ENCODE results near the gene MRPS2.

GRCh38 chr9:135463140-135463539 lies 37.3 kb upstream of the MRPS2 start:
- no peak for TF ChIP-seq POLR2AphosphoS5 (IDR thresholded peaks at IDR 0.05; ENCODE audit: insufficient read depth in 1 of 2, low read depth in 1 of 2)
- TF ChIP-seq, protein P1, sequence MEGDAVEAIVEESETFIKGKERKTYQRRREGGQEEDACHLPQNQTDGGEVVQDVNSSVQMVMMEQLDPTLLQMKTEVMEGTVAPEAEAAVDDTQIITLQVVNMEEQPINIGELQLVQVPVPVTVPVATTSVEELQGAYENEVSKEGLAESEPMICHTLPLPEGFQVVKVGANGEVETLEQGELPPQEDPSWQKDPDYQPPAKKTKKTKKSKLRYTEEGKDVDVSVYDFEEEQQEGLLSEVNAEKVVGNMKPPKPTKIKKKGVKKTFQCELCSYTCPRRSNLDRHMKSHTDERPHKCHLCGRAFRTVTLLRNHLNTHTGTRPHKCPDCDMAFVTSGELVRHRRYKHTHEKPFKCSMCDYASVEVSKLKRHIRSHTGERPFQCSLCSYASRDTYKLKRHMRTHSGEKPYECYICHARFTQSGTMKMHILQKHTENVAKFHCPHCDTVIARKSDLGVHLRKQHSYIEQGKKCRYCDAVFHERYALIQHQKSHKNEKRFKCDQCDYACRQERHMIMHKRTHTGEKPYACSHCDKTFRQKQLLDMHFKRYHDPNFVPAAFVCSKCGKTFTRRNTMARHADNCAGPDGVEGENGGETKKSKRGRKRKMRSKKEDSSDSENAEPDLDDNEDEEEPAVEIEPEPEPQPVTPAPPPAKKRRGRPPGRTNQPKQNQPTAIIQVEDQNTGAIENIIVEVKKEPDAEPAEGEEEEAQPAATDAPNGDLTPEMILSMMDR (IDR thresholded peaks at IDR 0.05), result no peak

Measured in vagina (tissue), 2 donors.